ENCODE measurements around the gene MIGA2. TPM values are rescaled to one million over a fixed set of nuclear protein-coding genes. Genes with fewer than 3 reads are reported as not detected.

Gene MIGA2
- total RNA-seq, 1 donor from 2014 or later, result 23.8 TPM

DNA sequence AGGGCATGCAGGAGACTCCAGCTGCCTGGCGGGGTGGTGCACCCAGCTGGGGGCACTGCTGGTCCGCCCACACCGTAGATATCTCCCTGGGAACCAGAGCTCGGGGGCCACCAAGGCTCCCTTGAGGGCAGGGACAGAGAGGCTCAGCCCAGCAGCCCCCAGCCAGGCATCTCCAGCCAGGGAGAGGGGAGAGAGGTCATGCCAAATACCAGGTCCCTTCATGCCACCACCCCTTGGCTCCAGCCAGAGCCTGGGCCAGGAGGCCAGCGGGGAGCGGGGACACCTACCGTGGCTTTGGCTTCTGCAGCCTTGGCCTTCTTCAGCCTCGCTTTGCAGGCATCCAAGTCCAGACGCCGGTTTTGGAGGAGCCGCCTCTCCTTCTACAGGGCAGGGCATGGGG is 22.3 kb upstream of the MIGA2 start:
- no peaks in the 10 kb centered on the region for H3K4me1 Mint-ChIP-seq (ENCODE audit: low read depth, unreplicated experiment)
- Histone ChIP-seq H3K9me3 (ENCODE audit: insufficient read depth, low read depth, low read length) (no peaks in the 10 kb centered on the region), H3K27ac (ENCODE audit: low read depth, low read length) (no peak overlapping the region)

DNA sequence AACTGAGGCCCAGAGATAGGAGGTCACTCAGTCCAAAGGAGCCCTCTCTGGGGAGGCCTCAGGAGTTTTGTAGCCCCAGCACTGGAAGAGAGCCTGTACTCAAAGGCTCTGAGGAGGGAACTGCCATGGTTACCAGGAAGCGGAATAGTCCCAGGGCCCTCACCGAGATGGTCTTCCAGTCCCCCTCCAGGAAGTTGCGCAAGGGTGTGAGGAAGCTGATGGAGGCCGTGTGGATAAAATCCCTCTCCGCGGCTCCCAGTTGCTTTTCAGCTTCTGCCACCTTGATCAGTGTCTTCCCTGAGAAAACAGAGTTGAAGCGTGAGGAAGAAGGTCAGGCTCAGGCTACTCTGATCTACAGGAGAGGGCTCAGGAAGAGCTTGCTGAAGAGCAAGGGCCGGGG is 21.8 kb upstream of the MIGA2 start:
- Mint-ChIP-seq H3K4me3 (ENCODE audit: unreplicated experiment) (no peak overlapping the region), H3K27me3 (ENCODE audit: low read depth, unreplicated experiment) (no peaks in the 10 kb centered on the region), H3K9me3 (ENCODE audit: unreplicated experiment) (no peaks in the 10 kb centered on the region), H3K36me3 (ENCODE audit: low read depth, unreplicated experiment) (peaks cover 6% of the 10 kb centered on the region), H3K4me1 (ENCODE audit: low read depth, unreplicated experiment) (no peaks in the 10 kb centered on the region), H3K27ac (ENCODE audit: unreplicated experiment) (no peak overlapping the region)
- Histone ChIP-seq H3K27me3 (ENCODE audit: insufficient read depth, low read length) (no peaks in the 10 kb centered on the region), H3K79me2 (ENCODE audit: insufficient read depth, low read length) (no peaks in the 10 kb centered on the region), H4K20me1 (ENCODE audit: insufficient read depth, low read length) (no peaks in the 10 kb centered on the region), H3K36me3 (ENCODE audit: insufficient read depth, low read length) (no peaks in the 10 kb centered on the region), H3K9ac (ENCODE audit: low read length) (no peak overlapping the region), H3K4me2 (ENCODE audit: low read length) (no peak overlapping the region), H3K27ac (ENCODE audit: low read depth, low read length) (no peak overlapping the region), H2AFZ (ENCODE audit: low read depth, low read length) (no peak overlapping the region), H3K4me3 (ENCODE audit: insufficient read depth, low read depth, low read length) (no peak overlapping the region), H3K4me1 (ENCODE audit: insufficient read depth, low read length) (no peaks in the 10 kb centered on the region), H3K9me3 (ENCODE audit: insufficient read depth, low read depth, low read length) (no peaks in the 10 kb centered on the region)
- DNase-seq (ENCODE audit: low read depth), result no peak
- TF ChIP-seq, protein P1, sequence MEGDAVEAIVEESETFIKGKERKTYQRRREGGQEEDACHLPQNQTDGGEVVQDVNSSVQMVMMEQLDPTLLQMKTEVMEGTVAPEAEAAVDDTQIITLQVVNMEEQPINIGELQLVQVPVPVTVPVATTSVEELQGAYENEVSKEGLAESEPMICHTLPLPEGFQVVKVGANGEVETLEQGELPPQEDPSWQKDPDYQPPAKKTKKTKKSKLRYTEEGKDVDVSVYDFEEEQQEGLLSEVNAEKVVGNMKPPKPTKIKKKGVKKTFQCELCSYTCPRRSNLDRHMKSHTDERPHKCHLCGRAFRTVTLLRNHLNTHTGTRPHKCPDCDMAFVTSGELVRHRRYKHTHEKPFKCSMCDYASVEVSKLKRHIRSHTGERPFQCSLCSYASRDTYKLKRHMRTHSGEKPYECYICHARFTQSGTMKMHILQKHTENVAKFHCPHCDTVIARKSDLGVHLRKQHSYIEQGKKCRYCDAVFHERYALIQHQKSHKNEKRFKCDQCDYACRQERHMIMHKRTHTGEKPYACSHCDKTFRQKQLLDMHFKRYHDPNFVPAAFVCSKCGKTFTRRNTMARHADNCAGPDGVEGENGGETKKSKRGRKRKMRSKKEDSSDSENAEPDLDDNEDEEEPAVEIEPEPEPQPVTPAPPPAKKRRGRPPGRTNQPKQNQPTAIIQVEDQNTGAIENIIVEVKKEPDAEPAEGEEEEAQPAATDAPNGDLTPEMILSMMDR (IDR thresholded peaks at IDR 0.05; ENCODE audit: insufficient read depth, low read depth, low read length), result no peak
- no peak for TF ChIP-seq EZH2 (IDR thresholded peaks at IDR 0.05; ENCODE audit: insufficient read depth, low read length)
- FAIRE-seq, result no peak

More for the DNA sequence above, 22.3 kb upstream of the MIGA2 start:
- Histone ChIP-seq H3K9ac (ENCODE audit: low read length) (no peak overlapping the region), H3K4me3 (ENCODE audit: insufficient read depth, low read depth, low read length) (no peak overlapping the region), H3K79me2 (ENCODE audit: insufficient read depth, low read length) (no peaks in the 10 kb centered on the region), H2AFZ (ENCODE audit: low read depth, low read length) (no peak overlapping the region), H3K4me1 (ENCODE audit: insufficient read depth, low read length) (no peaks in the 10 kb centered on the region), H3K36me3 (ENCODE audit: insufficient read depth, low read length) (no peaks in the 10 kb centered on the region), H3K4me2 (ENCODE audit: low read length) (no peak overlapping the region), H3K27me3 (ENCODE audit: insufficient read depth, low read length) (no peaks in the 10 kb centered on the region), H4K20me1 (ENCODE audit: insufficient read depth, low read length) (no peaks in the 10 kb centered on the region)
- no peak overlapping the region for H3K4me3 Mint-ChIP-seq (ENCODE audit: unreplicated experiment)
- FAIRE-seq, result no peak
- no peak overlapping the region for H3K27ac Mint-ChIP-seq (ENCODE audit: unreplicated experiment)
- DNase-seq (ENCODE audit: low read depth), result no peak
- no peaks in the 10 kb centered on the region for H3K27me3 Mint-ChIP-seq (ENCODE audit: low read depth, unreplicated experiment)
- H3K36me3 Mint-ChIP-seq (ENCODE audit: low read depth, unreplicated experiment), result peaks cover 6% of the 10 kb centered on the region
- TF ChIP-seq, protein P1 (IDR thresholded peaks at IDR 0.05; ENCODE audit: insufficient read depth, low read depth, low read length), result no peak
- no peak for TF ChIP-seq EZH2 (IDR thresholded peaks at IDR 0.05; ENCODE audit: insufficient read depth, low read length)
- H3K9me3 Mint-ChIP-seq (ENCODE audit: unreplicated experiment), result no peaks in the 10 kb centered on the region

DNA sequence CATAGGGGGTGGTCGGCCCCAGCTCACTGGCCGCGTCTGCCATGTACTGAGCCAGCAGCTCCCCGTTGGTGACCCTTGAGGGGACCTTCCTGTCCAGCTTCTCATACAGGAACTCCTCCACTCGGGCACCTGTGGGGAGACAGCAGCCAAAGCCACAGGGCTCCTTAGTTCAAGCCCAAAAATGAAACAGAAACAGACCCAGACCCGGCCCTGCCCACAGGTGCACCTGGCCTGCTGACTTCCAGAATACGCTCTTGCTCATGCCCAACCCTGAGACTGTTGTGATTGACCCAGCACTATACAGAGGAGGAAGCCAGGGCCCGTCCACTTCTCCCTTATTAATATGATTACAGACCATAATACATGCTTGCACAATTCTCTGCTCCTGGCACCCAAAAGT is 15.3 kb upstream of the MIGA2 start:
- H3K9me3 ChIP-seq (ENCODE audit: insufficient read depth, low read depth, low read length), result no peaks in the 10 kb centered on the region
- H3K36me3 ChIP-seq (ENCODE audit: insufficient read depth, low read length), result no peaks in the 10 kb centered on the region
- H3K36me3 Mint-ChIP-seq (ENCODE audit: low read depth, unreplicated experiment), result peaks cover 7% of the 10 kb centered on the region
- H2AFZ ChIP-seq (ENCODE audit: low read depth, low read length), result no peak overlapping the region
- H3K27ac ChIP-seq (ENCODE audit: low read depth, low read length), result no peak overlapping the region
- H3K9me3 Mint-ChIP-seq (ENCODE audit: unreplicated experiment), result no peaks in the 10 kb centered on the region
- H3K4me2 ChIP-seq (ENCODE audit: low read length), result no peak overlapping the region
- H3K4me1 ChIP-seq (ENCODE audit: insufficient read depth, low read length), result peaks cover 11% of the 10 kb centered on the region
- no peaks in the 10 kb centered on the region for H3K27me3 Mint-ChIP-seq (ENCODE audit: low read depth, unreplicated experiment)
- H4K20me1 ChIP-seq (ENCODE audit: insufficient read depth, low read length), result peaks cover 26% of the 10 kb centered on the region
- H3K9ac ChIP-seq (ENCODE audit: low read length), result no peak overlapping the region
- no peak overlapping the region for H3K4me3 ChIP-seq (ENCODE audit: insufficient read depth, low read depth, low read length)
- peaks cover 14% of the 10 kb centered on the region for H3K79me2 ChIP-seq (ENCODE audit: insufficient read depth, low read length)
- TF ChIP-seq EZH2 (IDR thresholded peaks at IDR 0.05; ENCODE audit: insufficient read depth, low read length), result no peak
- TF ChIP-seq, protein P1 (IDR thresholded peaks at IDR 0.05; ENCODE audit: insufficient read depth, low read depth, low read length), result no peak
- FAIRE-seq, result no peak
- peak overlapping the region; percentile 34 for H3K27ac Mint-ChIP-seq (ENCODE audit: unreplicated experiment)
- H3K4me1 Mint-ChIP-seq (ENCODE audit: low read depth, unreplicated experiment), result peaks cover 14% of the 10 kb centered on the region
- no peak overlapping the region for H3K4me3 Mint-ChIP-seq (ENCODE audit: unreplicated experiment)
- DNase-seq (ENCODE audit: low read depth), result no peak
- H3K27me3 ChIP-seq (ENCODE audit: insufficient read depth, low read length), result no peaks in the 10 kb centered on the region

Measured in astrocyte (in vitro differentiated cells and primary cell).